Fibroblast of villous mesenchyme (primary cell): ENCODE data around the gene EPB41L3. TPM values are rescaled to one million over a fixed set of nuclear protein-coding genes. Genes with fewer than 3 reads are reported as not detected.

Experiments used
- DNase-seq: peaks from one replicate; pipeline ENCODE4 v3.0.0-alpha.2; 2010; ENCODE audit warnings: low read depth
- H3K4me3 ChIP-seq: 2 replicates; pipeline ENCODE4 v1.5.1; 2011; ENCODE audit warnings: low read depth, mild to moderate bottlenecking, low read length
- total RNA-seq: library from RNA; depleted of rRNA; stranded (reverse); fragments of >200 nt; gene quantifications from 2 replicates; pipeline ENCODE4 v1.2.3, GENCODE V29; 2012
- TF ChIP-seq, protein P1 (sequence below): IDR thresholded peaks from 2 replicates; pipeline ENCODE4 v1.5.1; 2012; ENCODE audit warnings: low read depth, mild to moderate bottlenecking, low read length; ENCODE audit not compliant: insufficient read depth

Gene EPB41L3
- 0.43 and 0.97 TPM in 2 replicates for total RNA-seq

DNA sequence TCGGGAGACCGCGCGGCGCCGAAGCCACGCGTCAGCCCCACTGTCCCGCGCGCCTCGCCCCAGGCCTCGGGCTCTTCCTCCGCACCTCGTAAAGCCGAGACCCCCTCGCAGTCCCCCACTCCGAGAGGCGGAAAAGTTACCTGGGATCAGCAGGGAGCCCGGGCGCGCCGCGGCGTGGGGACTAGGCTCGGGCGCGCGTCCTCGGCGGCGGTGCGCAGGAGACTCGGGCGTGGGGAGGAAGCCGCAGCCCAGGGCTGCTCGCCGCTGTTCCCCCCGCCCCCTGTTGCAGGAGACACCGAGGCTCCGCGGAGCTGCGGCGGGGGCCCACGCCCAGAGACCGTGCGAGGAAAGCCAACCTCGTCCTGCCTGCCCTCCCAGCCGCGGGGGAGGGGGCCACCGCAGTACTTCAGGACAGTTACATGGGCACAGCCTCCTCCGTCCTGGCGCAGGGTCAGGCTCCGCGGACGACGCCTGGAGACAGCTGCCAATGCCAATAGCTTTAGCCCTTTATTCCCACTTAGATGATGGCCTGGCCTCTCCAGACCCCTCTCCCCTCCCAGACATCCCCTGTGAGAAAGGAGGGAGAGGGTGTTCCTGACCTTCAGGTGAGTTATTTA lies at the start of gene EPB41L3:
Gene EPB41L3, minus strand, starts transcription at position 225 of the 617 bp plus-strand sequence. CDS start 54,814 bp downstream, outside the sequence.
- TF ChIP-seq, protein P1, sequence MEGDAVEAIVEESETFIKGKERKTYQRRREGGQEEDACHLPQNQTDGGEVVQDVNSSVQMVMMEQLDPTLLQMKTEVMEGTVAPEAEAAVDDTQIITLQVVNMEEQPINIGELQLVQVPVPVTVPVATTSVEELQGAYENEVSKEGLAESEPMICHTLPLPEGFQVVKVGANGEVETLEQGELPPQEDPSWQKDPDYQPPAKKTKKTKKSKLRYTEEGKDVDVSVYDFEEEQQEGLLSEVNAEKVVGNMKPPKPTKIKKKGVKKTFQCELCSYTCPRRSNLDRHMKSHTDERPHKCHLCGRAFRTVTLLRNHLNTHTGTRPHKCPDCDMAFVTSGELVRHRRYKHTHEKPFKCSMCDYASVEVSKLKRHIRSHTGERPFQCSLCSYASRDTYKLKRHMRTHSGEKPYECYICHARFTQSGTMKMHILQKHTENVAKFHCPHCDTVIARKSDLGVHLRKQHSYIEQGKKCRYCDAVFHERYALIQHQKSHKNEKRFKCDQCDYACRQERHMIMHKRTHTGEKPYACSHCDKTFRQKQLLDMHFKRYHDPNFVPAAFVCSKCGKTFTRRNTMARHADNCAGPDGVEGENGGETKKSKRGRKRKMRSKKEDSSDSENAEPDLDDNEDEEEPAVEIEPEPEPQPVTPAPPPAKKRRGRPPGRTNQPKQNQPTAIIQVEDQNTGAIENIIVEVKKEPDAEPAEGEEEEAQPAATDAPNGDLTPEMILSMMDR = no peak
- DNase-seq = no peak
- no peak within 1 kb of the TSS for H3K4me3 ChIP-seq

DNA sequence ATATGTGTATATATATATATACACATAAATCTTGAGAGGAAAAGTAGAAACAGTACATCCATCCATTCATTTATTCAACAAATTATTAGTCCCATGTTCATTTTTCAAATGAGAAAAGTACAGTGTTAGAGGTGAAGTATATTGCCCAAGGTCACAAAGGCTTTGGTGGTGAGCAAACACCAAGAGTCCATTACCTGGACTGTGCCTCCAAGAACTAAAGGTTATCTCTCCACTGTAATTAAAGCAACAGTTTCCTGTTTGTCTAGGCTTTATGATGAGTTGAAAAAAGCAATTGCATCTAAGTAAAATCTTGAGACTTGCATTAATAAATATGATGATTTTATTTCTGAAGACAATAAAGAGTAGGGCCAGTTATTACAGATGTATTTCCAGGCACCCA lies 44.7 kb upstream of the EPB41L3 start:
- TF ChIP-seq, protein P1 = no peak
- no peak for DNase-seq
- H3K4me3 ChIP-seq = no peak overlapping the region

DNA sequence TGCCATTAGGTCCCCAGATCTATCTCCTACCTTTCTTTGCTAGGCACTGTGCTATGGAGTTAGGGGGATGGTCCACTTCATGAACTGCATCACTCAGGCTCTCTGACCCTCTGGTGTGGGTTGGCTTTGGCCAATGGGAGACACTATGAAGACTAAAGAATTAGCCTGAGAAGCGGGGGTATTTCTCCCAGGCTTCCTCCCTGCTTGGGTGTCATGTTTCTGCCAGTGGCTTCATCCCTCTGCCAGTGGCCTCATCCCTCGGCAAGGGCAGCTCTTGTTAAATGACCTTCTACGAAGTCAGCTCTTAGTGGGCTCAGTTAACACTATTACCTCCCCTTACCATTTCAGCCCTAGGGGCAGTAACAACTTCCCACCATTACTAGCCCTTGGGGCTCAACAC lies 41.9 kb upstream of the EPB41L3 start:
- TF ChIP-seq, protein P1 = no peak
- no peak overlapping the region for H3K4me3 ChIP-seq
- DNase-seq = no peak

DNA sequence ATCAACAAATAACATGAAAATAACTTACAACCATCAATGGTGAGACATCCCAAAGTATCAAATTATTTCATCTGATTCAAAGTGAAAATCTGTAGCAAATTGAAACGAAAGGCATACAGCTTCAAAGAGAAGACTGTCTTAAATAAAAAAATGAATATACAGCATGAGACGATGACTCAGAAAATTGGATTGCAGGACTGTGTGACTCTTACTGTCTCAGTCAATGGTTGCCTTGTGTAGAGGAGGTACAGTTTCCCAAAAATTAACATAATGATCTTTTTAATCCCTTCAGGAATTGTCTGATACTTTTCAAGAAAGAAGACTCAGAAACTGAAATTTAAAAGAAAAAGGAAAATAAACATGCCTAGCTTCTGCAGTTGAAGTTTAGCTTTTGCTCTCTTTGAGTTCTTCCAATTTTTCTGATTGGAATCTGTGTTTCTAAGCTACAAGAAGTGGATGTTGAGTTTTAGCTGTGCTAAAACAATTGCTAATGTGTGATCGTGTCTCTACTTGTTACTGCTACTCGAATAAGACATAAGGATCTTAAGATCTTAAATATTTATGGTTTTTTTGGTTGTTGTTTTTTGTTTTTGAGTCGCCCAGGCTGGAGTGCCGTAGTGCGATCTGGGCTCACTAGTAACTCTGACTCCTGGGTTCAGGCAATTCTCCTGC lies 41.1 kb upstream of the EPB41L3 start:
- no peak for DNase-seq
- TF ChIP-seq, protein P1 = no peak
- H3K4me3 ChIP-seq = no peak overlapping the region

DNA sequence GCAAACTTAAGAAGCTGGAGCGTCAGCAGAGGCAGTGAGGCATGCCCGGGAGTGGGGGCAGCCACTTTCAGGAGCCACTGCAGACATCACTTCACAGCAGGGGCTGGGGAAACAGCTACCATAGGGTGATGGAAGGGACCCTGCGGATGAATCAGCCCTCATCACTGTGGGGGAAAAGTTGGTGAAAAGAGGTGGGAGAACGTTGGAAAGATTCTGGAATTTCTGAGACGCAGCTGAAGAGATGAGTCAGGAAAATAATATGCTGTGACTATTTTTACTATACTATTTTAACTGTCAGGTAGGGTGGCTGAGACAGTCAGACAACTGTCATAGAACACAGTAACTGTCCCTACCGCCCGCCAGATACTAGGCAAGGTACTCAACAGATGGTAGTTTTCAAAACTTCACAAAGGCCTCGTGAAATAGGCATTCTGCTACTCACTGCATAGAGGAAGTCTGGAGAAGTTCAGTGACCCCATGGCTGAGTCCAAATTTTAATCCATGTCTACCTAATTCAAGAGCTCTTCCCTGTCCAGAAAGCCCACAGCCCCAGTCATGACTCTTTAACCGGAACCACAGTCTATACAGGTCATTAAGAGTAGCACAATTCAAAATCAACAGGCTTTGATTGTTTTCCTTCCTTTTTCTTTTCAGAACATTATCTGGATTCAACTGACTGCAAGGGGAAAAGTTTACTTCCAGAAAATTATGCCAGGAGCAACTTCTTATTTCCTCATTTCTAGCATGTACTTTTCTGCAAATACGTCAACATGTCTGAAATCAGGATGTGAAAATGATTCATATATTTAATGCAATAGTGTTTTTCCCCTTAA lies 39.3 kb upstream of the EPB41L3 start:
- no peak overlapping the region for H3K4me3 ChIP-seq
- TF ChIP-seq, protein P1 = no peak
- DNase-seq = no peak

DNA sequence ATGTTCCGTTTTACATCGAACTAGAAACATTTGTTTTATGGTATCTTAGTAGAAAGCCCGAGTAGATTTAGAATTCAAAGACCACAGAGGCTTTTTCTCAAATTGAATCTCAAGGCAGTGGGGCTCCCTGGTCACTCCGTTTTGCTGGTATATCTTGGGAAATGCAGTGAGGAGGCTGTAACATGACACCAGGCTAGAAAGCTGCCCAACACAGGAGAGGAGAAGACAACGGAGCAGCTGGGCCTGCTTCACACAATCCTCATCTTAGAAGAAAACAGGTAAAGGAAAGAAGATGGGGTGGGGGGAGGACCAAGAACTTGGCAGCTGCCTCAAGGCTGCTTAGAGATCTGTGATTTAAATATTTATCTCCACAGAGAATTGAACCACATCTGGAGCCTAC lies 38.3 kb upstream of the EPB41L3 start:
- H3K4me3 ChIP-seq = no peak overlapping the region
- TF ChIP-seq, protein P1 = no peak
- DNase-seq = peak; percentile 11
